Measurements from ENCODE around the gene TNFRSF8. TPM values are rescaled to one million over a fixed set of nuclear protein-coding genes. Genes with fewer than 3 reads are reported as not detected.

The TNFRSF8 gene
- total RNA-seq, 1 experiment from 2014 or later, result 2.9 TPM

DNA sequence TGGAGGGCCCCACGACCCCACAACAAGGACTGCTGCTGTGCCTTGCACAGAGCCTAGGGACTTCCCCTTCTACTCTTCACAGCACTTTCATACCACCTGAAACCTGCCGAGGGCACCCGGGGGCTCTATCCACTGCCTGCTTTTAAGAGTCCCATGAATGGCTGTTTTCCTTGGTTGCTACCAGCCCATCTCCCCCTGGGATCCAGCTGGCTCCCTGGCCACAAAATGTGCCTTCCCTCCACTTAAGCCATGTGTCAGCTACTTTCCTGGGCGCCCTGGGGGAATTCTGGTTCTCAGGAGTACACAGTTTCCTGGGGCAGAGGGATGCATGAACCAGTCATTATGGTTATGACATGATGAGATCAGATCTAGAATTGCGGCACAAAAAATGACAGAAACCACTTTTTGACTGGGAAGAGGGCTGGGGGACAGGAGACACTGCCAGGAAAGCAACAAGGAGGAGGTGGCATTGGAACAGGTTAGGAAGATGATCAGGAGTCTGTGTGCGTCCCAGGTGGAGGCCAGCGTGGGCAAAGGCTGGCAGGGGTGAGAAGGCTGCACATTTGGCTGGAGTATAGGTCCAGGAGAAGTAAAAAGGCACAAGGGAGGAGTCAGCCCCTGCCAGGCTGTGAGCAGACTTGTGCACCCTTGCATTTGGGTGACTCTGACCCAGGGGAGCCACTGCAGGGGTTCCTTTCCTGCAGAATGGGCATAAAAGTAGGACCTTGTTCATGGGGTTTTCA lies 3.2 kb upstream of the TNFRSF8 start:
- Histone ChIP-seq H3K79me1 (ENCODE audit: insufficient read depth, low read depth, low read length, poor library complexity, severe bottlenecking) (no peaks in the 10 kb centered on the region), H2BK15ac (ENCODE audit: low read depth, low read length) (no peak overlapping the region), H4K91ac (ENCODE audit: insufficient read length, low read depth, low read length) (no peak overlapping the region), H3K27ac (ENCODE audit: insufficient read length, low read depth, low read length) (no peak overlapping the region), H2AK5ac (ENCODE audit: insufficient read length, low read length) (no peak overlapping the region), H3K4me1 (ENCODE audit: insufficient read depth, low read length) (no peaks in the 10 kb centered on the region; the same call in 1 of the 2 replicates), H3K9me3 (ENCODE audit: control insufficient read depth, low read depth, low read length) (no peaks in the 10 kb centered on the region), H3K23ac (ENCODE audit: insufficient read length, low read depth, low read length) (no peak overlapping the region), H2BK12ac (ENCODE audit: insufficient read length, low read depth, low read length) (no peak overlapping the region), H4K8ac (replicated peaks; ENCODE audit: insufficient read length, low read depth, low read length) (no peak overlapping the region), H2BK120ac (ENCODE audit: low read depth, low read length, poor library complexity, severe bottlenecking) (no peak overlapping the region), H3K4ac (ENCODE audit: low read depth, low read length) (no peak overlapping the region), H4K20me1 (ENCODE audit: control insufficient read depth, insufficient read depth, insufficient read length) (no peaks in the 10 kb centered on the region), H2AFZ (ENCODE audit: low read length) (no peak overlapping the region), H3K23me2 (ENCODE audit: insufficient read length, low read depth, low read length, poor library complexity, severe bottlenecking) (peaks cover 16% of the 10 kb centered on the region), H3K4me2 (ENCODE audit: insufficient read depth, insufficient read length, low read length) (no peak overlapping the region), H3K18ac (ENCODE audit: insufficient read length, low read depth, low read length) (no peak overlapping the region), H3K79me2 (ENCODE audit: insufficient read depth, low read length) (no peaks in the 10 kb centered on the region), H3K14ac (ENCODE audit: insufficient read depth, low read length) (no peak overlapping the region), H4K5ac (ENCODE audit: insufficient read length, low read depth, low read length) (no peak overlapping the region), H3T11ph (ENCODE audit: low read length) (no peak overlapping the region), H3K56ac (ENCODE audit: insufficient read length, low read depth, low read length) (no peak overlapping the region), H3K27me3 (ENCODE audit: insufficient read depth, low read length) (peaks cover 2% of the 10 kb centered on the region; the same call in 1 of the 2 replicates), H3K9ac (ENCODE audit: extremely low read depth, insufficient read length, low read length) (no peak overlapping the region), H2BK5ac (ENCODE audit: insufficient read length, low read length) (no peak overlapping the region), H2BK20ac (ENCODE audit: low read depth, low read length, poor library complexity, severe bottlenecking) (no peak overlapping the region)
- WGBS (ENCODE audit: extremely low coverage, insufficient read length, low lambda C conversion rate), result no CpG with 5 or more reads among the region's 7 CpGs
- Mint-ChIP-seq H3K4me3 (no peak overlapping the region; a peak in 1 of 5 replicates), H3K27me3 (ENCODE audit: low read depth) (peaks cover 57% of the 10 kb centered on the region), H3K9me3 (peaks cover 4 to 6% of the 10 kb centered on the region in 2 experiments; a peak in 4 of 5 replicates), H3K4me1 (peaks cover 11 to 21% of the 10 kb centered on the region in 2 experiments), H3K27ac (no peak overlapping the region; a peak in 1 of 7 replicates), H3K36me3 (ENCODE audit: insufficient read depth in 1 of 3, low read depth in 3 of 3) (peaks cover 0 to 2% (median 0%) of the 10 kb centered on the region in 3 experiments; a peak in 2 of 7 replicates)
- TF ChIP-seq, protein P1, sequence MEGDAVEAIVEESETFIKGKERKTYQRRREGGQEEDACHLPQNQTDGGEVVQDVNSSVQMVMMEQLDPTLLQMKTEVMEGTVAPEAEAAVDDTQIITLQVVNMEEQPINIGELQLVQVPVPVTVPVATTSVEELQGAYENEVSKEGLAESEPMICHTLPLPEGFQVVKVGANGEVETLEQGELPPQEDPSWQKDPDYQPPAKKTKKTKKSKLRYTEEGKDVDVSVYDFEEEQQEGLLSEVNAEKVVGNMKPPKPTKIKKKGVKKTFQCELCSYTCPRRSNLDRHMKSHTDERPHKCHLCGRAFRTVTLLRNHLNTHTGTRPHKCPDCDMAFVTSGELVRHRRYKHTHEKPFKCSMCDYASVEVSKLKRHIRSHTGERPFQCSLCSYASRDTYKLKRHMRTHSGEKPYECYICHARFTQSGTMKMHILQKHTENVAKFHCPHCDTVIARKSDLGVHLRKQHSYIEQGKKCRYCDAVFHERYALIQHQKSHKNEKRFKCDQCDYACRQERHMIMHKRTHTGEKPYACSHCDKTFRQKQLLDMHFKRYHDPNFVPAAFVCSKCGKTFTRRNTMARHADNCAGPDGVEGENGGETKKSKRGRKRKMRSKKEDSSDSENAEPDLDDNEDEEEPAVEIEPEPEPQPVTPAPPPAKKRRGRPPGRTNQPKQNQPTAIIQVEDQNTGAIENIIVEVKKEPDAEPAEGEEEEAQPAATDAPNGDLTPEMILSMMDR (conservative IDR thresholded peaks at IDR 0.05), result no peak
- DNase-seq, result no peak
